GM18520 (cell line): Measurements from ENCODE around the gene BCO1.
"Not testable (repeated sequence)": the region's sequence is repeated elsewhere in the genome, so short reads cannot be mapped to it uniquely, and the experiment has no call there.

Experiments used
- ATAC-seq: cut with Tn5 transposase; IDR thresholded peaks from one replicate; pipeline ENCODE4 v1.9.1; 2021; ENCODE audit not compliant: unreplicated experiment

Gene BCO1

GRCh38 chr16:81238296-81239011, at the start of gene BCO1:
Gene BCO1, plus strand, starts transcription at chr16:81238689. Its CDS starts 220 bp downstream, at chr16:81238909.
- no peak for ATAC-seq

GRCh38 chr16:81189100-81189664, 49.3 kb upstream of the BCO1 start:
- no peak for ATAC-seq

- no peak for ATAC-seq
These were observed 47.8 kb upstream of the BCO1 start for GRCh38 chr16:81190667-81191066.

GRCh38 chr16:81195885-81196534, 42.5 kb upstream of the BCO1 start:
- ATAC-seq, result no peak

GRCh38 chr16:81198635-81199034, 39.9 kb upstream of the BCO1 start:
- no peak for ATAC-seq

GRCh38 chr16:81201267-81201666, 37.2 kb upstream of the BCO1 start:
- no peak for ATAC-seq

- no peak for ATAC-seq
These were observed 33.5 kb upstream of the BCO1 start for GRCh38 chr16:81204798-81205680.

- no peak for ATAC-seq
These were observed 31.4 kb upstream of the BCO1 start for GRCh38 chr16:81207076-81207475.

- ATAC-seq, result no peak
These were observed 27.7 kb upstream of the BCO1 start for GRCh38 chr16:81210807-81211206.

GRCh38 chr16:81212830-81213465, 25.5 kb upstream of the BCO1 start:
- ATAC-seq, result no peak

GRCh38 chr16:81214745-81215166, 23.7 kb upstream of the BCO1 start:
- no peak for ATAC-seq

- ATAC-seq, result no peak
These were observed 22.4 kb upstream of the BCO1 start for GRCh38 chr16:81216114-81216513.

- no peak for ATAC-seq
These were observed 21.8 kb upstream of the BCO1 start for GRCh38 chr16:81216706-81217105.

- no peak for ATAC-seq
These were observed 19.3 kb upstream of the BCO1 start for GRCh38 chr16:81219151-81219550.

- ATAC-seq, result no peak
These were observed 18.1 kb upstream of the BCO1 start for GRCh38 chr16:81220349-81220748.

- ATAC-seq, result no peak
These were observed 16.8 kb upstream of the BCO1 start for GRCh38 chr16:81221731-81222130.

GRCh38 chr16:81224824-81225223, 13.7 kb upstream of the BCO1 start:
- no peak for ATAC-seq

- ATAC-seq, result not testable (repeated sequence)
These were observed 12.8 kb upstream of the BCO1 start for GRCh38 chr16:81225697-81226096.

GRCh38 chr16:81227785-81228184, 10.7 kb upstream of the BCO1 start:
- no peak for ATAC-seq

GRCh38 chr16:81229811-81230210, 8.7 kb upstream of the BCO1 start:
- no peak for ATAC-seq

- no peak for ATAC-seq
These were observed 7.5 kb upstream of the BCO1 start for GRCh38 chr16:81231014-81231413.
